B cell (primary cell): ENCODE data around the gene TAF1. TPM values are rescaled to one million over a fixed set of nuclear protein-coding genes. Genes with fewer than 3 reads are reported as not detected.
"Not testable (repeated sequence)": the region's sequence is repeated elsewhere in the genome, so short reads cannot be mapped to it uniquely, and the experiment has no call there.

Experiments used
- ATAC-seq: fragments of 200-7000 bp; cut with Tn5 transposase; one replicate; pipeline ENCODE4 v1.10.0; 2021; ENCODE audit warnings: low read depth, mild to moderate bottlenecking, moderate number of reproducible peaks, moderate library complexity
- CTCF ChIA-PET: fragments of 350-600 bp; sonication (Branson Sonifier 250); formaldehyde crosslinking; loops from one replicate; lab custom pipeline; 2021; ENCODE audit warnings: antibody characterized with exemption, inconsistent platforms; lab: Charles Lee
- POLR2A ChIA-PET: fragments of 350-600 bp; sonication (Branson Sonifier 250); formaldehyde crosslinking; loops from one replicate; lab custom pipeline; 2021; ENCODE audit warnings: antibody characterized with exemption; lab: Charles Lee
- DNase-seq: peaks from one replicate; pipeline ENCODE4 v3.0.0; 2013
- H2AFZ ChIP-seq: 2 replicates; pipeline ENCODE4 v1.6.1; 2012; ENCODE audit warnings: mild to moderate bottlenecking, low read depth, low read length; ENCODE audit not compliant: insufficient read depth, poor library complexity, severe bottlenecking
- H3K27ac ChIP-seq, 2 donors: 1 replicate in 1 of 2; 2 replicates in 1 of 2; pipeline ENCODE4 v1.5.1; 2012 to 2013; ENCODE audit warnings: low read length in 2 of 2, mild to moderate bottlenecking in 2 of 2, moderate library complexity in 1 of 2
- H3K27me3 ChIP-seq, 4 experiments: fragments of 200-600 bp in 1 of 4; sonication (generic) in 1 of 4; replicated peaks in 1 of 4; 1 replicate in 2 of 4; 2 replicates in 2 of 4; pipeline versions ENCODE4 v1.6.1 to v1.7.0; 2013 to 2016; ENCODE audit warnings: low read length in 3 of 4, mild to moderate bottlenecking in 2 of 4, mixed read lengths in 1 of 4, moderate library complexity in 1 of 4; ENCODE audit not compliant: insufficient read depth in 4 of 4, control insufficient read depth in 3 of 4; ENCODE audit errors: control extremely low read depth in 1 of 4
- H3K36me3 ChIP-seq, 2 experiments: replicated peaks in 1 of 2; 1 replicate in 1 of 2; 2 replicates in 1 of 2; pipeline versions ENCODE4 v1.6.1 to v1.7.1; 2013; ENCODE audit warnings: low read length in 1 of 2; ENCODE audit not compliant: insufficient read depth in 2 of 2, control insufficient read depth in 1 of 2; ENCODE audit errors: control extremely low read depth in 1 of 2, extremely low read depth in 1 of 2
- H3K4me1 ChIP-seq, 2 donors: fragments of 200-600 bp in 1 of 2; sonication (generic) in 1 of 2; 1 replicate in 1 of 2; 2 replicates in 1 of 2; pipeline versions ENCODE4 v1.5.1 to v1.6.1; 2013 to 2017; ENCODE audit warnings: low read length in 2 of 2; ENCODE audit not compliant: control insufficient read depth in 2 of 2, insufficient read depth in 2 of 2
- H3K4me2 ChIP-seq: replicated peaks from 2 replicates; pipeline ENCODE3; 2012; ENCODE audit warnings: mild to moderate bottlenecking, low read depth, low read length; ENCODE audit not compliant: poor library complexity, severe bottlenecking
- H3K4me3 ChIP-seq, 5 experiments: fragments of 200-600 bp in 1 of 5; sonication (generic) in 1 of 5; 1 replicate in 3 of 5; 2 replicates in 2 of 5; pipeline versions ENCODE4 v1.5.1 to v1.7.0; 2011 to 2016; ENCODE audit warnings: low read length in 4 of 5, mild to moderate bottlenecking in 4 of 5, low read depth in 2 of 5, control low read depth in 1 of 5, moderate library complexity in 1 of 5; ENCODE audit not compliant: insufficient read depth in 1 of 5; ENCODE audit errors: control extremely low read depth in 1 of 5, extremely low read depth in 1 of 5
- H3K79me2 ChIP-seq: fragments of 200-600 bp; sonication (generic); one replicate; pipeline ENCODE4 v1.6.0; 2016; ENCODE audit warnings: low read length; ENCODE audit not compliant: control insufficient read depth, insufficient read depth
- H3K9ac ChIP-seq: fragments of 200-600 bp; sonication (generic); 2 replicates; pipeline ENCODE4 v1.6.1; 2017; ENCODE audit warnings: mild to moderate bottlenecking, low read length, moderate library complexity
- H3K9me3 ChIP-seq, 3 donors: one replicate each; pipeline versions ENCODE4 v1.6.1 to v1.7.1; 2013; ENCODE audit warnings: low read length in 2 of 3; ENCODE audit not compliant: control insufficient read depth in 2 of 3, insufficient read depth in 1 of 3; ENCODE audit errors: control extremely low read depth in 1 of 3
- H4K20me1 ChIP-seq: 2 replicates; pipeline ENCODE4 v1.6.0; 2012; ENCODE audit warnings: mild to moderate bottlenecking, low read length; ENCODE audit not compliant: insufficient read depth, control insufficient read depth, poor library complexity, severe bottlenecking
- H3K27ac Mint-ChIP-seq: one replicate; pipeline ENCODE4 v1.8.0; 2021; ENCODE audit warnings: mixed read lengths
- H3K27me3 Mint-ChIP-seq: one replicate; pipeline ENCODE4 v1.8.0; 2021; ENCODE audit warnings: mixed read lengths
- H3K4me1 Mint-ChIP-seq: one replicate; pipeline ENCODE4 v1.8.0; 2021; ENCODE audit warnings: mixed read lengths
- H3K4me3 Mint-ChIP-seq: one replicate; pipeline ENCODE4 v1.8.0; 2021; ENCODE audit warnings: mixed read lengths
- H3K9me3 Mint-ChIP-seq: one replicate; pipeline ENCODE4 v1.8.0; 2022; ENCODE audit warnings: mixed read lengths; ENCODE audit not compliant: insufficient read depth
- EZH2 ChIP-seq: IDR thresholded peaks from 2 replicates; pipeline ENCODE4 v1.6.1; 2012; ENCODE audit warnings: borderline replicate concordance, low read depth, mild to moderate bottlenecking, moderate library complexity, low read length; ENCODE audit not compliant: insufficient read depth, poor library complexity, severe bottlenecking
- WGBS: methylation state at CpG from one replicate; pipeline ENCODE4 v1.1.5; 2013; ENCODE audit warnings: missing lambda C conversion rate; ENCODE audit not compliant: insufficient coverage; 5-methylcytosine and 5-hydroxymethylcytosine counted together
- intact Hi-C: fragments of 100-400 bp; cut with micrococcal nuclease; formaldehyde crosslinking; loops from one replicate; pipeline ENCODE4 v1.10.0; 2022
- polyA minus RNA-seq: library from RNA; depleted of rRNA, polyadenylated mRNA; stranded (reverse); fragments of >200 nt; gene quantifications from 2 replicates; pipeline ENCODE4 v1.2.3, GENCODE V29; 2012
- polyA plus RNA-seq: library from polyadenylated mRNA; depleted of rRNA; stranded (reverse); fragments of >200 nt; gene quantifications from 2 replicates; pipeline ENCODE4 v1.2.3, GENCODE V29; 2012
- total RNA-seq, 2 donors: library from RNA; stranded (reverse); fragments of 120-200 nt in 1 of 2; gene quantifications; 1 replicate in 1 of 2; 2 replicates in 1 of 2; pipeline versions ENCODE4 v1.2.3 to v1.2.4, GENCODE V29; 2013 to 2022
- TF ChIP-seq, protein P1 (sequence below): fragments of 200-600 bp; IDR thresholded peaks from one replicate; pipeline ENCODE4 v1.8.0; 2022; ENCODE audit warnings: antibody characterized with exemption, mild to moderate bottlenecking

TAF1 gene, protein sequence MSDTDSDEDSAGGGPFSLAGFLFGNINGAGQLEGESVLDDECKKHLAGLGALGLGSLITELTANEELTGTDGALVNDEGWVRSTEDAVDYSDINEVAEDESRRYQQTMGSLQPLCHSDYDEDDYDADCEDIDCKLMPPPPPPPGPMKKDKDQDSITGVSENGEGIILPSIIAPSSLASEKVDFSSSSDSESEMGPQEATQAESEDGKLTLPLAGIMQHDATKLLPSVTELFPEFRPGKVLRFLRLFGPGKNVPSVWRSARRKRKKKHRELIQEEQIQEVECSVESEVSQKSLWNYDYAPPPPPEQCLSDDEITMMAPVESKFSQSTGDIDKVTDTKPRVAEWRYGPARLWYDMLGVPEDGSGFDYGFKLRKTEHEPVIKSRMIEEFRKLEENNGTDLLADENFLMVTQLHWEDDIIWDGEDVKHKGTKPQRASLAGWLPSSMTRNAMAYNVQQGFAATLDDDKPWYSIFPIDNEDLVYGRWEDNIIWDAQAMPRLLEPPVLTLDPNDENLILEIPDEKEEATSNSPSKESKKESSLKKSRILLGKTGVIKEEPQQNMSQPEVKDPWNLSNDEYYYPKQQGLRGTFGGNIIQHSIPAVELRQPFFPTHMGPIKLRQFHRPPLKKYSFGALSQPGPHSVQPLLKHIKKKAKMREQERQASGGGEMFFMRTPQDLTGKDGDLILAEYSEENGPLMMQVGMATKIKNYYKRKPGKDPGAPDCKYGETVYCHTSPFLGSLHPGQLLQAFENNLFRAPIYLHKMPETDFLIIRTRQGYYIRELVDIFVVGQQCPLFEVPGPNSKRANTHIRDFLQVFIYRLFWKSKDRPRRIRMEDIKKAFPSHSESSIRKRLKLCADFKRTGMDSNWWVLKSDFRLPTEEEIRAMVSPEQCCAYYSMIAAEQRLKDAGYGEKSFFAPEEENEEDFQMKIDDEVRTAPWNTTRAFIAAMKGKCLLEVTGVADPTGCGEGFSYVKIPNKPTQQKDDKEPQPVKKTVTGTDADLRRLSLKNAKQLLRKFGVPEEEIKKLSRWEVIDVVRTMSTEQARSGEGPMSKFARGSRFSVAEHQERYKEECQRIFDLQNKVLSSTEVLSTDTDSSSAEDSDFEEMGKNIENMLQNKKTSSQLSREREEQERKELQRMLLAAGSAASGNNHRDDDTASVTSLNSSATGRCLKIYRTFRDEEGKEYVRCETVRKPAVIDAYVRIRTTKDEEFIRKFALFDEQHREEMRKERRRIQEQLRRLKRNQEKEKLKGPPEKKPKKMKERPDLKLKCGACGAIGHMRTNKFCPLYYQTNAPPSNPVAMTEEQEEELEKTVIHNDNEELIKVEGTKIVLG (N-terminal part only)
- total RNA-seq (93.5 and 97.5 TPM in 2 replicates), polyA plus RNA-seq (12.2 and 26.7 TPM in 2 replicates), polyA minus RNA-seq (42.6 and 50.6 TPM in 2 replicates)
- 41.8 TPM for total RNA-seq (2013)

DNA sequence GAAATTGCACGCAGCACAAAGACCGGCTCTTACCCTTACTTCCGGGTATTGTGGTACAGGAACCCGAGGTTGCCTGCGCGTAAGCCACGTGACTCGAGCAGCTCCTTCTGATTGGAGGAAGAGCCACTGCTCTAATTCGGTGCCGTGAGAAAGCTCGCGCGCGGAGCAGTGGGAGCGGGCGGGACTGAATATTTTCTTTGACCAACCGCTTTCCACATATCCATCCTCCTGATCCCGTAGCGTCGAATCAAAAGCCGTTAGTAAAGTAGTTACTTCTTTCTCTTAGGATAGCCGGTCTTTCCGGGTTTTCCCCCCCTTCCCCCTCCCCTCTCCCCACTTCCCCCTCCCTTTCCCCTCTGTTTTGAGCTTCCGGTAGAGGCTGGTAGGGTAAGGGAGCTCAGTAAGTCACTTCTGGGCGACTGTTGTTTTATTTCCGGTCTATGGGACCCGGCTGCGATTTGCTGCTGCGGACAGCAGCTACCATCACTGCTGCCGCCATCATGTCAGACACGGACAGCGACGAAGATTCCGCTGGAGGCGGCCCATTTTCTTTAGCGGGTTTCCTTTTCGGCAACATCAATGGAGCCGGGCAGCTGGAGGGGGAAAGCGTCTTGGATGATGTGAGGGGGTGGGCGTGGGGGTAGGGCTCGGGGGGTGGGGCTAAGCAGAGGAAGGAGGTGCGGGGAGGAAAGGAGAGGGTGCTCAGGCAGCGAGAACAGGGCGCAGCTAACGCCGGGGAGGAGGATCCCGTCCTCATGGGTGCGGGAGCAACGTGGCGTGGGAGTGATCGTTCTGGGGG, at the start of gene TAF1:
TSS of gene TAF1 (plus strand) at position 483 of the 799 bp plus-strand sequence. CDS start at position 501, 18 bp downstream.
- ChIA-PET CTCF (interaction anchor here (0.7 to 1.4 kb wide), 4 partner anchors 83 to 187 kb away, joined by 3 read pairs; partner anchors contain the start of gene NONO), POLR2A (interaction anchor here (0.5 to 2.4 kb wide), 11 partner anchors 41 to 259 kb away, joined by 3 to 43 read pairs (median 7); partner anchors contain the start of genes IL2RG, MED12, NONO and OGT)
- no peaks in the 10 kb centered on the region for H3K27me3 Mint-ChIP-seq
- Histone ChIP-seq H3K9ac (peak within 1 kb of the TSS; percentile 82), H3K36me3 (peaks cover 0 to 7% of the 10 kb centered on the region in 2 experiments), H3K27ac (peak within 1 kb of the TSS; percentile 80 to 95), H4K20me1 (peaks cover 4% of the 10 kb centered on the region), H3K79me2 (peaks cover 34% of the 10 kb centered on the region), H3K9me3 (no peaks in the 10 kb centered on the region), H3K4me3 (peak within 1 kb of the TSS; percentile 67 to 78 (median 73)), H3K4me1 (peaks cover 12 to 24% of the 10 kb centered on the region in 2 donors), H3K27me3 (no peaks in the 10 kb centered on the region), H3K4me2 (peak within 1 kb of the TSS; percentile 81), H2AFZ (peak within 1 kb of the TSS; percentile 69)
- H3K9me3 Mint-ChIP-seq: no peaks in the 10 kb centered on the region
- DNase-seq: peak; percentile 94
- intact Hi-C loops: loop anchor here (1.0 to 5.0 kb wide), 5 partner anchors 83 to 911 kb away; partner anchors contain the start of genes NONO and RPS4X
- TF ChIP-seq EZH2: no peak
- TF ChIP-seq, protein P1, sequence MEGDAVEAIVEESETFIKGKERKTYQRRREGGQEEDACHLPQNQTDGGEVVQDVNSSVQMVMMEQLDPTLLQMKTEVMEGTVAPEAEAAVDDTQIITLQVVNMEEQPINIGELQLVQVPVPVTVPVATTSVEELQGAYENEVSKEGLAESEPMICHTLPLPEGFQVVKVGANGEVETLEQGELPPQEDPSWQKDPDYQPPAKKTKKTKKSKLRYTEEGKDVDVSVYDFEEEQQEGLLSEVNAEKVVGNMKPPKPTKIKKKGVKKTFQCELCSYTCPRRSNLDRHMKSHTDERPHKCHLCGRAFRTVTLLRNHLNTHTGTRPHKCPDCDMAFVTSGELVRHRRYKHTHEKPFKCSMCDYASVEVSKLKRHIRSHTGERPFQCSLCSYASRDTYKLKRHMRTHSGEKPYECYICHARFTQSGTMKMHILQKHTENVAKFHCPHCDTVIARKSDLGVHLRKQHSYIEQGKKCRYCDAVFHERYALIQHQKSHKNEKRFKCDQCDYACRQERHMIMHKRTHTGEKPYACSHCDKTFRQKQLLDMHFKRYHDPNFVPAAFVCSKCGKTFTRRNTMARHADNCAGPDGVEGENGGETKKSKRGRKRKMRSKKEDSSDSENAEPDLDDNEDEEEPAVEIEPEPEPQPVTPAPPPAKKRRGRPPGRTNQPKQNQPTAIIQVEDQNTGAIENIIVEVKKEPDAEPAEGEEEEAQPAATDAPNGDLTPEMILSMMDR: no peak
- H3K4me3 Mint-ChIP-seq: peak within 1 kb of the TSS; percentile 97
- H3K27ac Mint-ChIP-seq: peak within 1 kb of the TSS; percentile 99
- 2% methylated on average over 19 of the region's 51 CpGs for WGBS
- H3K4me1 Mint-ChIP-seq: peaks cover 24% of the 10 kb centered on the region
- peak; percentile 90 for ATAC-seq

DNA sequence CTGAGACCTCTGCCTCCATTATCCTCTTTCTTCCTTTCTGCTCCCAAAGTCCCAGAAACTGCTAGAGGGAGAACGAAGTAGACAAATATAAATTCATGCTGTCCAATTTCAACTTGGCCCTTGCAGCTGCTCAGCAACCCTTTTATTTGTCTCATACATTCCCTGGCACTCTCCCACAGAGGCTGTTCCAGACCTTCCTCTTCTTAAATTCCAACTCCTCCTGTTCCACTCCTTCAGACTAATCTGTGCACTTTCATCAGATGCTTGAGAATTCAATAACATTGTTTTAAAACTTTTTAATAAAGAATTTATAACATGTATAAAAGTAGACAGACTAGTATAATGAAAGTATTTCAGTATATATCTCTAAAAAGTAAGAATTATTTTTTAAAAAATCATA, 49.2 kb upstream of the TAF1 start:
- H3K27ac Mint-ChIP-seq, H4K20me1 ChIP-seq, H3K4me1 ChIP-seq, H3K36me3 ChIP-seq, H3K4me3 ChIP-seq, DNase-seq, H3K27me3 Mint-ChIP-seq, H3K27me3 ChIP-seq, H3K9ac ChIP-seq, CTCF ChIA-PET, H3K79me2 ChIP-seq, POLR2A ChIA-PET, H3K27ac ChIP-seq, H3K9me3 ChIP-seq, H3K4me1 Mint-ChIP-seq, H3K4me2 ChIP-seq, H3K9me3 Mint-ChIP-seq, H3K4me3 Mint-ChIP-seq, H2AFZ ChIP-seq, intact Hi-C loops, ATAC-seq: not testable (repeated sequence)
- no CpG with 5 or more reads among the region's 1 CpG for WGBS
